GM13977 (cell line): ENCODE results near the gene ENHO.

Source experiments
- DNase-seq: peaks from one replicate; pipeline ENCODE4 v3.0.0; 2012; ENCODE audit warnings: low spot score
- CTCF ChIP-seq: IDR thresholded peaks from 2 replicates; pipeline ENCODE4 v1.5.1; 2012; ENCODE audit warnings: mild to moderate bottlenecking, control low read depth; ENCODE audit not compliant: insufficient read depth; ENCODE audit errors: extremely low read depth, missing control alignments
- in situ Hi-C: fragments of 300-500 bp; cut with MboI; formaldehyde crosslinking; loops from one replicate; pipeline ENCODE4 v1.12.0; 2022; ENCODE audit warnings: low sequenced_read_pairs, low pct_unique_long_range_greater_than_20kb, mixed read lengths, inconsistent platforms; ENCODE audit not compliant: unreplicated experiment

The ENHO gene

GRCh38 chr9:34557426-34558321, 34.9 kb upstream of the ENHO start:
- TF ChIP-seq CTCF: no peak
- no peak for DNase-seq
- in situ Hi-C loops: no loop called here

GRCh38 chr9:34556949-34557348, 34.2 kb upstream of the ENHO start:
- TF ChIP-seq CTCF: no peak
- in situ Hi-C loops: no loop called here

GRCh38 chr9:34555936-34556525, 33.2 kb upstream of the ENHO start:
- no peak for TF ChIP-seq CTCF
- no peak for DNase-seq
- in situ Hi-C loops: no loop called here

More at GRCh38 chr9:34556949-34557348, 34.2 kb upstream of the ENHO start:
- DNase-seq: no peak

- TF ChIP-seq CTCF: no peak
- DNase-seq: no peak
- in situ Hi-C loops: no loop called here
Observed at GRCh38 chr9:34555500-34555899, 32.7 kb upstream of the ENHO start.

- no peak for TF ChIP-seq CTCF
- in situ Hi-C loops: no loop called here
- no peak for DNase-seq
Observed at GRCh38 chr9:34555002-34555348, 32.2 kb upstream of the ENHO start.

- TF ChIP-seq CTCF: no peak
- DNase-seq: no peak
- in situ Hi-C loops: no loop called here
Observed at GRCh38 chr9:34554211-34555001, 31.6 kb upstream of the ENHO start.
